GM12865 (cell line): ENCODE results near the gene SEMA7A.

ENCODE experiments used
- DNase-seq: peaks from one replicate; pipeline ENCODE4 v3.0.0; 2010; ENCODE audit warnings: low read depth
- H3K4me3 ChIP-seq: 2 replicates; pipeline ENCODE4 v1.5.1; 2011; ENCODE audit warnings: mild to moderate bottlenecking, low read depth, low read length, control low read depth
- CTCF ChIP-seq: IDR thresholded peaks from 2 replicates; pipeline ENCODE4 v1.5.1; 2011; ENCODE audit warnings: low read length, control low read depth, low read depth, inconsistent platforms; ENCODE audit not compliant: insufficient read depth; ENCODE audit errors: missing control alignments

SEMA7A gene

GRCh38 chr15:74431645-74432044, 2.1 kb downstream of the SEMA7A start:
- DNase-seq = no peak
- H3K4me3 ChIP-seq = peak overlapping the region; percentile 91
- TF ChIP-seq CTCF = no peak

- no peak for DNase-seq
- peak overlapping the region; percentile 91 for H3K4me3 ChIP-seq
- no peak for TF ChIP-seq CTCF
These were observed 2.6 kb downstream of the SEMA7A start for GRCh38 chr15:74431116-74431515.

DNA sequence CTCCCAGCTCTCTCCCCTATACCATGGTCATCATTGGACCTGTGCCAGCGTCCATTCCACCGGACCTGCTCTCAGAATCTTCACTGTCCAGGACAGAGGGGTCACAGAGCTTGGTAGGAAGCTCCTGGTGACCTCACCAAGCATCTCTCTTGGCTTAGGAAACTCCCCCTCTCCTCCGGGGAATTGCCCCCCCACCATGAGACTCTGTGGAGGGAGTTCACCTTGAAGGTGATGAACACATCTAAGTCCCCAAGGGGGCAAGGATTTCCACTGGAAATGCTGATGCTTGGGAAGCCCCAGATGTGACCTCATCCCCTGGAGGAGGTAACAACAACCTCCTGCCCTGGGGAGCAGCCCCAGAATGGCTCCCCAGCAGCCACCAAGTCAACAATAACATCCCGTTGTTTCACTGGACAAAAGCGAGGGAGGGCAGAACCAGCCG, 3.2 kb downstream of the SEMA7A start:
- peak overlapping the region; percentile 91 for H3K4me3 ChIP-seq
- TF ChIP-seq CTCF = no peak
- DNase-seq = peak; percentile 51

DNA sequence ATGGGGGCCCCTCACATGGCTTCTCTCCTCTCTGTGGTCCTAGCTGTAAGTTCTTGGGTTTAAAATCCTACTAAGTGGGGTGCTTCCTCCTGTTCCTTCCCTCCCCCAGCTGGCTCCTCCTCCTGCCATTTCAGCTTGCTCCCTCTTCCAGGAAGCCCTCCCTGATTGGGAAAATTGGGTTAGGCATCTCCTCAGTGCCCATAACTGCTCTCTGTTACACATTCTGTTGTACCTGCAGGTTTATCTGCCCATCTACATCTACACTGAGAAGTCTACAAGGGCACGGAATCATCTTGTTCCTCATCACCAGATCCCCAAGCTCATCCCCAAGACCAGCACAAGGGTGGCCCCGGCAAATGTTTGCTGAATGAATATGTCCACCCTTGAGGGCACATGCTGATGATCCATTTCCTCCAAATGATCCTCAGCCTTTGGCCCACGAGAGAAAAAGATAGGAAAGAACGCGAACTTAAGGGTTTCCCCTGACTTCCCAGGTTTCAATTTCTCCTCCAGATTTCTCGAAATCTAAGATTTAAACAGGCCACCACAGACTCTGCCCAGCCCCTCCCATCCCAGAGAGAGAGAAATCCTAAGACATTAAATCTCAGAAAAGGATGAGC, 3.9 kb downstream of the SEMA7A start:
- no peak for TF ChIP-seq CTCF
- DNase-seq = no peak
- H3K4me3 ChIP-seq = peak overlapping the region; percentile 91

- peak overlapping the region; percentile 91 for H3K4me3 ChIP-seq
- no peak for DNase-seq
- TF ChIP-seq CTCF = no peak
These were observed 4.6 kb downstream of the SEMA7A start for GRCh38 chr15:74428970-74429780.

DNA sequence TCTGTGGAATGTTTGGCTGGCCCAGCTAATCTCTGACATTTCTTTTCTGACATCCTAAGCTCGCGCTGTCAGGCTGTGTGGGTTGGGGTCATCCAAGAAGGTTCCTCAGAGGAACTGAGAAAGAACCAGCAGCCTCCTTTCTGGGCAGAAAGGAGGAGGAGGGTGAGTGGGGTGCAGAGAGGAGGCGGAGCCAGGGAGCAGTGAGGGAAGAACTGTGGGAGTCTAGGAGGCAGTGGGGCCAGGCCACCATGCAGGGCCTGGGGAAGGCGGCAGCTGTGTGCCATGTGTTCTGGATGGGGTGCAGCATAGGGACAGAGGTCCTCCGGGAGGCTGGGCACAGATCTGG, 5.3 kb downstream of the SEMA7A start:
- TF ChIP-seq CTCF = no peak
- H3K4me3 ChIP-seq = peak overlapping the region; percentile 91
- DNase-seq = peak; percentile 57
